Thyroid gland (tissue), 4 donors: ENCODE measurements around the gene SCEL.

ENCODE experiments used
- POLR2A ChIP-seq, 2 donors: fragments of 450-650 bp; IDR thresholded peaks; one replicate each; pipeline ENCODE4 v1.6.1; 2017; ENCODE audit warnings: antibody characterized with exemption in 2 of 2, mild to moderate bottlenecking in 2 of 2, moderate library complexity in 1 of 2
- TF ChIP-seq, protein P1 (sequence below), 6 experiments: fragments of 200-600 bp in 3 of 6; fragments of 450-650 bp in 3 of 6; sonication (generic) in 3 of 6; IDR thresholded peaks; one replicate each; pipeline ENCODE4 v1.5.1; 2016 to 2019; ENCODE audit warnings: antibody characterized with exemption in 6 of 6, mild to moderate bottlenecking in 2 of 6, inconsistent platforms in 1 of 6, moderate library complexity in 1 of 6

DNA sequence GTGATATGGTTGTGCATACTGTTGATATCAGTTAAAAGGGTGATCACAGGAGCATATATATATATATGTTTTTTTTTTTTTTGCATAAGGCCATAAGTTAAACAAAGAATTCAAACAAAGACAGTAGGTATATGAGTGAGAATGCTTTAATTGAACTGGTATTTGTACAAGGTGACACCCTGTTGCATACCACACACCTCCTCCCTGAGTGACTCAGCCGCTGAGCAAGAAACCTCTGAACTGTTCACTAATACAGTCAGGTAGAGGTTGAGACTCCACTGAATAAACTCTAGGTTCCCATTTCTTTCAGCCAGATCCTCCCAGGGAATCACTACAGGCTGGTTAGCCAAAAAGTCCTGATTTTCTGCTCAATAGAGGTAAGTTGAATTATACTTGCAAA lies at the start of gene SCEL:
- TF ChIP-seq, protein P1, sequence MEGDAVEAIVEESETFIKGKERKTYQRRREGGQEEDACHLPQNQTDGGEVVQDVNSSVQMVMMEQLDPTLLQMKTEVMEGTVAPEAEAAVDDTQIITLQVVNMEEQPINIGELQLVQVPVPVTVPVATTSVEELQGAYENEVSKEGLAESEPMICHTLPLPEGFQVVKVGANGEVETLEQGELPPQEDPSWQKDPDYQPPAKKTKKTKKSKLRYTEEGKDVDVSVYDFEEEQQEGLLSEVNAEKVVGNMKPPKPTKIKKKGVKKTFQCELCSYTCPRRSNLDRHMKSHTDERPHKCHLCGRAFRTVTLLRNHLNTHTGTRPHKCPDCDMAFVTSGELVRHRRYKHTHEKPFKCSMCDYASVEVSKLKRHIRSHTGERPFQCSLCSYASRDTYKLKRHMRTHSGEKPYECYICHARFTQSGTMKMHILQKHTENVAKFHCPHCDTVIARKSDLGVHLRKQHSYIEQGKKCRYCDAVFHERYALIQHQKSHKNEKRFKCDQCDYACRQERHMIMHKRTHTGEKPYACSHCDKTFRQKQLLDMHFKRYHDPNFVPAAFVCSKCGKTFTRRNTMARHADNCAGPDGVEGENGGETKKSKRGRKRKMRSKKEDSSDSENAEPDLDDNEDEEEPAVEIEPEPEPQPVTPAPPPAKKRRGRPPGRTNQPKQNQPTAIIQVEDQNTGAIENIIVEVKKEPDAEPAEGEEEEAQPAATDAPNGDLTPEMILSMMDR (IDR thresholded peaks at IDR 0.05) = no peak
- no peak for TF ChIP-seq POLR2A (IDR thresholded peaks at IDR 0.05)
